ENCODE measurements around the gene SEMA3A.
A peak's percentile ranks its signal among the peaks of the same experiment; 100 is the strongest.

Gene SEMA3A

DNA sequence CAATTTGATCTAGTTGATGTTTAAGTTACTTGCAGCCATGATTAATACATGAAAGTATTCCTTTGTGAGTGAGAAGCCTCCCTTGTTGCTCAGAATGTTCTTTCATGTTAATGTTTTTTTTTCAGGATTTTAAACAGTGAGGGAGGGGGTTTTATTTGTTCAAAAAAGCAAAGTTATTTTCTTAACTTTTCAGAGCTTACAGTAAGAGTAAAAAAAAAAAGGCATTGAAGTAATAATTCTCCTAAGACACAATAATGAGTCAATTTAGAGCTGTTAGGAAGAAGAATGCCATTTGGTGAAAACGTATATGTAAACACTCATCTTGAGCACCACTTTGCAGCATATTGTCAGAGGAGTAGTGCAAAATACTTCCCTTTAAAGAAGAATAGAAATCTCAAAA lies 105.8 kb downstream of the SEMA3A start:
- no peak for TF ChIP-seq ISL1 (CRISPR knock-in tag; IDR thresholded peaks at IDR 0.05)
- TF ChIP-seq, protein P1, sequence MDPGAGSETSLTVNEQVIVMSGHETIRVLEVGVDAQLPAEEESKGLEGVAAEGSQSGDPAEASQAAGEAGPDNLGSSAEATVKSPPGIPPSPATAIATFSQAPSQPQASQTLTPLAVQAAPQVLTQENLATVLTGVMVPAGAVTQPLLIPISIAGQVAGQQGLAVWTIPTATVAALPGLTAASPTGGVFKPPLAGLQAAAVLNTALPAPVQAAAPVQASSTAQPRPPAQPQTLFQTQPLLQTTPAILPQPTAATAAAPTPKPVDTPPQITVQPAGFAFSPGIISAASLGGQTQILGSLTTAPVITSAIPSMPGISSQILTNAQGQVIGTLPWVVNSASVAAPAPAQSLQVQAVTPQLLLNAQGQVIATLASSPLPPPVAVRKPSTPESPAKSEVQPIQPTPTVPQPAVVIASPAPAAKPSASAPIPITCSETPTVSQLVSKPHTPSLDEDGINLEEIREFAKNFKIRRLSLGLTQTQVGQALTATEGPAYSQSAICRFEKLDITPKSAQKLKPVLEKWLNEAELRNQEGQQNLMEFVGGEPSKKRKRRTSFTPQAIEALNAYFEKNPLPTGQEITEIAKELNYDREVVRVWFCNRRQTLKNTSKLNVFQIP (CRISPR knock-in tag; IDR thresholded peaks at IDR 0.05; ENCODE audit: borderline replicate concordance, low read depth): no peak
- TF ChIP-seq ZNF8 (CRISPR knock-in tag; IDR thresholded peaks at IDR 0.05): no peak
- no peak for TF ChIP-seq TCF4 (CRISPR knock-in tag; IDR thresholded peaks at IDR 0.05; ENCODE audit: borderline replicate concordance)
- TF ChIP-seq PPARA (CRISPR knock-in tag; IDR thresholded peaks at IDR 0.05; ENCODE audit: borderline replicate concordance): no peak
- no peak for TF ChIP-seq GLIS3 (CRISPR knock-in tag; IDR thresholded peaks at IDR 0.05)
- TF ChIP-seq TOX (CRISPR knock-in tag; IDR thresholded peaks at IDR 0.05; ENCODE audit: borderline replicate concordance): no peak
- TF ChIP-seq, protein P2, sequence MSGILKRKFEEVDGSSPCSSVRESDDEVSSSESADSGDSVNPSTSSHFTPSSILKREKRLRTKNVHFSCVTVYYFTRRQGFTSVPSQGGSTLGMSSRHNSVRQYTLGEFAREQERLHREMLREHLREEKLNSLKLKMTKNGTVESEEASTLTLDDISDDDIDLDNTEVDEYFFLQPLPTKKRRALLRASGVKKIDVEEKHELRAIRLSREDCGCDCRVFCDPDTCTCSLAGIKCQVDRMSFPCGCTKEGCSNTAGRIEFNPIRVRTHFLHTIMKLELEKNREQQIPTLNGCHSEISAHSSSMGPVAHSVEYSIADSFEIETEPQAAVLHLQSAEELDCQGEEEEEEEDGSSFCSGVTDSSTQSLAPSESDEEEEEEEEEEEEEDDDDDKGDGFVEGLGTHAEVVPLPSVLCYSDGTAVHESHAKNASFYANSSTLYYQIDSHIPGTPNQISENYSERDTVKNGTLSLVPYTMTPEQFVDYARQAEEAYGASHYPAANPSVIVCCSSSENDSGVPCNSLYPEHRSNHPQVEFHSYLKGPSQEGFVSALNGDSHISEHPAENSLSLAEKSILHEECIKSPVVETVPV (CRISPR knock-in tag; IDR thresholded peaks at IDR 0.05): no peak
- TF ChIP-seq SNAI2 (CRISPR knock-in tag; IDR thresholded peaks at IDR 0.05): no peak

DNA sequence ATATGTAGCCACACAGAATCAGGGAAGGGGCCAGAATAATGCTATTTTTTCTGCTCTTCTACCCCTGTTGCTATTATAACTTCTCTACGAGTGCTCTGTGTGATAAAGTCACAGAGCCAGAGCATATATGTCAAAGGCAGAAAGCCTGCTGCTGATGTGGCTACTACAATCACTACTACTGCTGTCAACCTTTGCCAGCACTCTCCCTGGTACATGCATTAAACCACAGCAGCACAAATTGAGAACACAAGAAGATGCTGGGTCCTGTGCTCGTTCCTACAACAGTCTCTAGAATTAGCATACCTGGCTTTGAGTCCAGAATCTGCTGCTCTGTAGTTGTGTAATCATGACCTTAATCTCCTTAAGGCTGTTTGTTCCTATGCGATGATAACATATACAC lies 108.6 kb downstream of the SEMA3A start:
- peak; percentile 47 for ATAC-seq
- no peak for TF ChIP-seq CSDC2 (CRISPR knock-in tag; IDR thresholded peaks at IDR 0.05)
- no peak for TF ChIP-seq ZC3H10 (CRISPR knock-in tag; IDR thresholded peaks at IDR 0.05)
- no peak for TF ChIP-seq GLIS3 (CRISPR knock-in tag; IDR thresholded peaks at IDR 0.05)
- TF ChIP-seq ZNF70 (CRISPR knock-in tag; IDR thresholded peaks at IDR 0.05): no peak
- TF ChIP-seq PPARA (CRISPR knock-in tag; IDR thresholded peaks at IDR 0.05; ENCODE audit: borderline replicate concordance): no peak
- TF ChIP-seq RARB (CRISPR knock-in tag; IDR thresholded peaks at IDR 0.05): no peak
- no peak for TF ChIP-seq SNAI2 (CRISPR knock-in tag; IDR thresholded peaks at IDR 0.05)
- TF ChIP-seq ESRRG (CRISPR knock-in tag; IDR thresholded peaks at IDR 0.05): no peak
- TF ChIP-seq, protein P2 (CRISPR knock-in tag; IDR thresholded peaks at IDR 0.05): no peak
- TF ChIP-seq TOX (CRISPR knock-in tag; IDR thresholded peaks at IDR 0.05; ENCODE audit: borderline replicate concordance): no peak
- no peak for TF ChIP-seq ZFP30 (CRISPR knock-in tag; IDR thresholded peaks at IDR 0.05)
- TF ChIP-seq, protein P1 (CRISPR knock-in tag; IDR thresholded peaks at IDR 0.05; ENCODE audit: borderline replicate concordance, low read depth): no peak
- no peak for TF ChIP-seq TCF4 (CRISPR knock-in tag; IDR thresholded peaks at IDR 0.05; ENCODE audit: borderline replicate concordance)
- no peak for TF ChIP-seq ZNF565 (CRISPR knock-in tag; conservative IDR thresholded peaks at IDR 0.05; ENCODE audit: low read depth)
- no peak for TF ChIP-seq ZFP3 (CRISPR knock-in tag; IDR thresholded peaks at IDR 0.05)

More for the DNA sequence above, 105.8 kb downstream of the SEMA3A start:
- no peak for ATAC-seq

DNA sequence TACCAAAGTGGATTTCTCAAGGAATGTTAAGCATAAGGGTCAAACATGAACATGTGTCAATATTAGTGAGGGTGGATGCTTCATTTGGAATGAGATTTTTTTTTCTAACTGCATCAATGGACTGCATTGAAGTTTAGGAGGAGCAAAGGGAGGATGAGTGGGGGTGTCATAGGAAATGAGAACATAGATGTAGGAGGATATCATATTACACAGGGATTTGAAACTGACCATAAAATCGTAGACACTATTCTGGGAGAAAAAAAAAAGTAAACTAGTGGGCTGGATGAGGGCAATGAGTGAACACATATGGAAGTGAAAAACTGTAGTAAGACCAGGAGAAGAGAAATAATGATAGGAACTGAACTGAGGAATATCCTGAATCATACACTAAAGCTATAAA lies 109.4 kb downstream of the SEMA3A start:
- ATAC-seq: peak; percentile 57
- TF ChIP-seq OSR1 (CRISPR knock-in tag; IDR thresholded peaks at IDR 0.05) (no peak), TOX (CRISPR knock-in tag; IDR thresholded peaks at IDR 0.05; ENCODE audit: borderline replicate concordance) (0 out of 2 replicates have a peak, but pooled peaks have one; percentile 4)
- TF ChIP-seq, protein P2 (CRISPR knock-in tag; IDR thresholded peaks at IDR 0.05): no peak

DNA sequence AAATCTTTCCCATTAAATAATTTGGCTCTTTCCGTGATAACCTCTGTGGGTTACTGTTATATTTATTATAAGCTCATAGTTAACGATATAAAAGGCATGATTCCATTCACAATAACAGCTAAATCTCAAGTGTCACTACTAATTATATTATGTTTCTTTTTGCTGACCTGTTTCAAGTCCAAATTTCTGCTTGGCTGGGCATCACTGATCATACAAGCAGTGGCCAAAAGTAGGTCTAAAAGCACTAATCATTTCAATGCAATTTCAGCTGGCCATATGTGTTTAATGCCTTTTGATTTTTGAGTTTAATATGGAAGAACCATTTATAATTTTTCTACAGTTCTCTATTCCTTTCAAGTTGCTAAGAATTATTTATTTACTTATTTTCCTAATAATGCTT lies 110.7 kb downstream of the SEMA3A start:
- no peak for ATAC-seq
- TF ChIP-seq, protein P2 (CRISPR knock-in tag; IDR thresholded peaks at IDR 0.05): no peak
- no peak for TF ChIP-seq ESRRG (CRISPR knock-in tag; IDR thresholded peaks at IDR 0.05)
- no peak for TF ChIP-seq ZNF8 (CRISPR knock-in tag; IDR thresholded peaks at IDR 0.05)
- TF ChIP-seq BACH2 (CRISPR knock-in tag; IDR thresholded peaks at IDR 0.05; ENCODE audit: borderline replicate concordance): no peak
- TF ChIP-seq ZFP3 (CRISPR knock-in tag; IDR thresholded peaks at IDR 0.05): no peak
- TF ChIP-seq ZC3H10 (CRISPR knock-in tag; IDR thresholded peaks at IDR 0.05): no peak
- TF ChIP-seq SNAI2 (CRISPR knock-in tag; IDR thresholded peaks at IDR 0.05): no peak
- TF ChIP-seq, protein P3, sequence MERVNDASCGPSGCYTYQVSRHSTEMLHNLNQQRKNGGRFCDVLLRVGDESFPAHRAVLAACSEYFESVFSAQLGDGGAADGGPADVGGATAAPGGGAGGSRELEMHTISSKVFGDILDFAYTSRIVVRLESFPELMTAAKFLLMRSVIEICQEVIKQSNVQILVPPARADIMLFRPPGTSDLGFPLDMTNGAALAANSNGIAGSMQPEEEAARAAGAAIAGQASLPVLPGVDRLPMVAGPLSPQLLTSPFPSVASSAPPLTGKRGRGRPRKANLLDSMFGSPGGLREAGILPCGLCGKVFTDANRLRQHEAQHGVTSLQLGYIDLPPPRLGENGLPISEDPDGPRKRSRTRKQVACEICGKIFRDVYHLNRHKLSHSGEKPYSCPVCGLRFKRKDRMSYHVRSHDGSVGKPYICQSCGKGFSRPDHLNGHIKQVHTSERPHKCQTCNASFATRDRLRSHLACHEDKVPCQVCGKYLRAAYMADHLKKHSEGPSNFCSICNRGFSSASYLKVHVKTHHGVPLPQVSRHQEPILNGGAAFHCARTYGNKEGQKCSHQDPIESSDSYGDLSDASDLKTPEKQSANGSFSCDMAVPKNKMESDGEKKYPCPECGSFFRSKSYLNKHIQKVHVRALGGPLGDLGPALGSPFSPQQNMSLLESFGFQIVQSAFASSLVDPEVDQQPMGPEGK (CRISPR knock-in tag; IDR thresholded peaks at IDR 0.05; ENCODE audit: borderline replicate concordance): no peak
- TF ChIP-seq, protein P1 (CRISPR knock-in tag; IDR thresholded peaks at IDR 0.05; ENCODE audit: borderline replicate concordance, low read depth): no peak
- TF ChIP-seq ARNTL (CRISPR knock-in tag; IDR thresholded peaks at IDR 0.05; ENCODE audit: borderline replicate concordance, low read depth): no peak
- TF ChIP-seq ZFP30 (CRISPR knock-in tag; IDR thresholded peaks at IDR 0.05): no peak
- no peak for TF ChIP-seq TCF4 (CRISPR knock-in tag; IDR thresholded peaks at IDR 0.05; ENCODE audit: borderline replicate concordance)
- TF ChIP-seq TOX (CRISPR knock-in tag; IDR thresholded peaks at IDR 0.05; ENCODE audit: borderline replicate concordance): no peak
- no peak for TF ChIP-seq CSDC2 (CRISPR knock-in tag; IDR thresholded peaks at IDR 0.05)
- TF ChIP-seq PPARA (CRISPR knock-in tag; IDR thresholded peaks at IDR 0.05; ENCODE audit: borderline replicate concordance): no peak
